K562 (cell line): Measurements from ENCODE around the gene RPL18A. TPM values are rescaled to one million over a fixed set of nuclear protein-coding genes. Genes with fewer than 3 reads are reported as not detected.

Experiments
- ATAC-seq: fragments of 200-7000 bp; cut with Tn5 transposase; 3 replicates; pipeline ENCODE4 v1.9.1; 2020; ENCODE audit warnings: moderate library complexity
- BruUV-seq: library from RNA; stranded (reverse); fragments of 400-500 nt; replicated peaks from 2 replicates; lab custom pipeline; 2021; lab: Mats Ljungman, UMichigan
- CTCF ChIA-PET: fragments of 300-600 bp; formaldehyde crosslinking; extraction: SDS; loops from one replicate; lab custom pipeline; 2021; ENCODE audit warnings: low intra/inter-chr PET ratio; lab: Yijun Ruan, JAX
- POLR2A ChIA-PET: fragments of 300-600, 350-650 bp; sonication (Branson Sonifier 250); formaldehyde crosslinking; extraction: SDS; loops from one replicate; lab custom pipeline; 2021; ENCODE audit warnings: antibody characterized with exemption, inconsistent platforms; lab: Yijun Ruan, JAX
- DNase-seq, 4 experiments: peaks; one replicate each; pipeline versions ENCODE4 v3.0.0 to v3.0.0-alpha.2; 2011 to 2018; ENCODE audit warnings: low spot score in 3 of 4, mixed read lengths in 3 of 4; ENCODE audit errors: extremely low read depth in 1 of 4
- FAIRE-seq: peaks from 2 replicates; lab custom pipeline; 2011; peaks lifted over from hg19 to GRCh38; lab: Jason Lieb, UNC
- H2AFZ ChIP-seq: 2 replicates; pipeline ENCODE4 v1.6.0; 2011; ENCODE audit warnings: low read depth, low read length, control low read depth, inconsistent platforms
- H3K27ac ChIP-seq: fragments of 200-600 bp; 3 replicates; pipeline ENCODE4 v1.8.0; 2011; ENCODE audit warnings: low read depth, mild to moderate bottlenecking, control low read depth, inconsistent platforms, low read length, moderate library complexity, mixed read lengths; ENCODE audit errors: extremely low read depth
- H3K27me3 ChIP-seq, 2 experiments: fragments of 300-600 bp in 1 of 2; 2 replicates in 1 of 2; 3 replicates in 1 of 2; pipeline versions ENCODE4 v1.6.0 to v1.8.0; 2011; ENCODE audit warnings: inconsistent platforms in 2 of 2, low read length in 2 of 2, mild to moderate bottlenecking in 1 of 2, mixed read lengths in 1 of 2, moderate library complexity in 1 of 2; ENCODE audit not compliant: control insufficient read depth in 2 of 2, insufficient read depth in 2 of 2
- H3K36me3 ChIP-seq: fragments of 300-600 bp; 3 replicates; pipeline ENCODE4 v1.8.0; 2011; ENCODE audit warnings: mild to moderate bottlenecking, low read length, inconsistent platforms; ENCODE audit not compliant: control insufficient read depth, insufficient read depth
- H3K4me1 ChIP-seq, 2 experiments: fragments of 200-600 bp in 1 of 2; replicated peaks in 1 of 2; 2 replicates in 1 of 2; 3 replicates in 1 of 2; pipeline versions ENCODE4 v1.5.1 to v1.8.0; 2011; ENCODE audit warnings: inconsistent platforms in 2 of 2, low read length in 2 of 2, mild to moderate bottlenecking in 1 of 2, mixed read lengths in 1 of 2, moderate library complexity in 1 of 2; ENCODE audit not compliant: control insufficient read depth in 2 of 2, insufficient read depth in 2 of 2
- H3K4me2 ChIP-seq: 2 replicates; pipeline ENCODE4 v1.6.1; 2011; ENCODE audit warnings: low read length, control low read depth, inconsistent platforms, mixed read lengths; ENCODE audit not compliant: insufficient read depth
- H3K4me3 ChIP-seq: fragments of 200-600 bp; sonication (generic), shearing (Covaris generic); 2 replicates; pipeline ENCODE4 v1.5.1; 2016; ENCODE audit warnings: control low read depth, inconsistent platforms
- H3K79me2 ChIP-seq: fragments of 200-600 bp; 3 replicates; pipeline ENCODE4 v1.8.0; 2011; ENCODE audit warnings: low read length, inconsistent platforms; ENCODE audit not compliant: control insufficient read depth, insufficient read depth
- H3K9ac ChIP-seq, 2 experiments: 2 replicates each; pipeline versions ENCODE4 v1.6.0 to v1.6.1; 2011; ENCODE audit warnings: low read depth in 2 of 2, low read length in 2 of 2, control low read depth in 1 of 2, inconsistent platforms in 1 of 2, mild to moderate bottlenecking in 1 of 2, mixed read lengths in 1 of 2; ENCODE audit not compliant: insufficient read depth in 1 of 2
- H3K9me1 ChIP-seq: one replicate; pipeline ENCODE4 v1.6.0; 2011; ENCODE audit warnings: inconsistent platforms, mild to moderate bottlenecking, low read length, moderate library complexity; ENCODE audit not compliant: control insufficient read depth, insufficient read depth
- H3K9me3 ChIP-seq: replicated peaks from 2 replicates; pipeline ENCODE4 v1.5.1; 2011; ENCODE audit warnings: low read depth, low read length, inconsistent platforms; ENCODE audit not compliant: control insufficient read depth, insufficient read depth
- H4K20me1 ChIP-seq: replicated peaks from 2 replicates; pipeline ENCODE4 v1.6.1; 2011; ENCODE audit warnings: low read length, inconsistent platforms, mixed read lengths; ENCODE audit not compliant: control insufficient read depth, insufficient read depth
- ATF1 ChIP-seq, 2 experiments: fragments of 450-650 bp in 1 of 2; IDR thresholded peaks; 2 replicates each; pipeline ENCODE4 v1.6.1; 2016; ENCODE audit warnings: missing compliant biosample characterization in 1 of 2, missing genetic modification characterization in 1 of 2
- CHD1 ChIP-seq: fragments of 200-600 bp; sonication (generic); IDR thresholded peaks from one replicate; pipeline ENCODE4 v1.6.1; 2012; ENCODE audit warnings: mild to moderate bottlenecking, moderate library complexity, low read length, inconsistent platforms
- ETV1 ChIP-seq: fragments of 450-650 bp; conservative IDR thresholded peaks from 2 replicates; pipeline ENCODE4 v1.6.1; 2016; ENCODE audit warnings: missing genetic modification characterization, control low read depth, low read depth, missing compliant biosample characterization
- GABPA ChIP-seq: fragments of 200-800 bp; sonication (Bioruptor generic); conservative IDR thresholded peaks from 2 replicates; pipeline ENCODE4 v1.6.1; 2016; ENCODE audit warnings: low read depth, missing genetic modification characterization, missing compliant biosample characterization
- L3MBTL2 ChIP-seq: fragments of 450-650 bp; IDR thresholded peaks from 2 replicates; pipeline ENCODE4 v1.6.1; 2016; ENCODE audit warnings: mild to moderate bottlenecking, moderate library complexity
- SAP30 ChIP-seq: fragments of 200-600 bp; sonication (generic); IDR thresholded peaks from 2 replicates; pipeline ENCODE4 v1.6.1; 2012; ENCODE audit warnings: borderline replicate concordance, low read depth, mild to moderate bottlenecking, moderate library complexity, low read length, control low read depth, inconsistent platforms; ENCODE audit not compliant: insufficient read depth, poor library complexity, severe bottlenecking
- SIN3A ChIP-seq, 2 experiments: fragments of 150-350 bp in 1 of 2; IDR thresholded peaks; 2 replicates each; pipeline ENCODE4 v1.6.1; 2011 to 2016; ENCODE audit warnings: borderline replicate concordance in 2 of 2, low read depth in 2 of 2, low read length in 2 of 2, mild to moderate bottlenecking in 2 of 2, moderate library complexity in 2 of 2; ENCODE audit not compliant: control insufficient read depth in 1 of 2
- SMAD1 ChIP-seq: fragments of 150-350 bp; IDR thresholded peaks from 2 replicates; pipeline ENCODE4 v1.6.1; 2014; ENCODE audit warnings: low read length, low read depth; ENCODE audit not compliant: partially characterized antibody
- TFAP4 ChIP-seq: sonication (generic); formaldehyde crosslinking; IDR thresholded peaks from 2 replicates; pipeline ENCODE4 v1.8.0; 2022; ENCODE audit warnings: missing genetic modification reagents, mild to moderate bottlenecking, moderate library complexity, borderline replicate concordance
- ZBTB11 ChIP-seq, 3 experiments: fragments of 200-800 bp in 1 of 3; fragments of 250-450 bp in 1 of 3; fragments of 450-650 bp in 1 of 3; sonication (Bioruptor Pico) in 1 of 3; sonication (Bioruptor generic) in 1 of 3; formaldehyde crosslinking in 1 of 3; IDR thresholded peaks; 2 replicates each; pipeline versions ENCODE4 v1.6.1 to v1.8.0; 2016 to 2022; ENCODE audit warnings: mild to moderate bottlenecking in 2 of 3, missing genetic modification characterization in 2 of 3, missing compliant biosample characterization in 1 of 3, moderate library complexity in 1 of 3
- WGBS: fragments of 100-300 bp; shearing (Covaris generic); methylation state at CpG from one replicate; pipeline ENCODE4 v1.1.6; 2016; ENCODE audit warnings: low coverage, mixed read lengths; ENCODE audit not compliant: insufficient coverage; ENCODE audit errors: missing lambda C conversion rate; 5-methylcytosine and 5-hydroxymethylcytosine counted together
- in situ Hi-C: fragments of 300-500 bp; cut with MboI; formaldehyde crosslinking; loops from 4 replicates; pipeline ENCODE4 v1.15.0; 2018; ENCODE audit warnings: inconsistent platforms, mixed read lengths
- intact Hi-C: fragments of 100-400 bp; cut with micrococcal nuclease; formaldehyde crosslinking; loops from 2 replicates; pipeline ENCODE4 v1.14.2; 2022
- polyA plus RNA-seq, 8 experiments: library from polyadenylated mRNA; depleted of rRNA in 4 of 8; stranded (reverse) in 5 of 8; unstranded in 3 of 8; fragments of >200 nt; fragmentation: Nextera tagmentation in 2 of 8; fragmentation: Illumina TruSeq in 1 of 8; extraction: Ambion mirVana in 2 of 8; extraction: Trizol in 1 of 8; gene quantifications; 2 replicates each; pipeline versions ENCODE4 v1.2.1 to v1.2.3, GENCODE V29; 2011 to 2014; ENCODE audit warnings: inconsistent platforms in 1 of 8, missing spikeins in 1 of 8
- total RNA-seq, 7 experiments: library from RNA; depleted of rRNA in 6 of 7; stranded (reverse); fragments of >200 nt in 6 of 7; fragmentation: Illumina TruSeq in 2 of 7; extraction: Trizol in 2 of 7; gene quantifications; 2 replicates each; pipeline versions ENCODE4 v1.2.1 to v1.2.3, GENCODE V29; 2011 to 2021; ENCODE audit warnings: low replicate concordance in 1 of 7
- TF ChIP-seq, protein P1 (sequence below): fragments of 450-650 bp; formaldehyde crosslinking; IDR thresholded peaks from 2 replicates; pipeline ENCODE4 v1.4.0; 2020; ENCODE audit warnings: mild to moderate bottlenecking, moderate library complexity

Gene RPL18A
- total and polyA plus RNA-seq, 9 of the 15 experiments (the other 6 are each of a cell fraction or from before 2014, with no cell fraction given), result 626 to 2,882 (median 1,895) TPM

- peak overlapping the region; percentile 96 for H2AFZ ChIP-seq
- no peaks in the 10 kb centered on the region for H3K9me3 ChIP-seq
- peaks cover 0 to 39% of the 10 kb centered on the region in 2 experiments; a peak in 3 of 5 replicates for H3K4me1 ChIP-seq
- peak; percentile 26 for ATAC-seq
- in situ Hi-C loops, result no loop called here
- FAIRE-seq, result peak; percentile 29
- H3K27ac ChIP-seq, result no peak overlapping the region
- peak overlapping the region; percentile 58 for H3K4me3 ChIP-seq
- intact Hi-C loops, result no loop called here
- H3K27me3 ChIP-seq, result peaks cover 7 to 19% of the 10 kb centered on the region in 2 experiments; a peak in 3 of 5 replicates
- no TSS peak for BruUV-seq
- H4K20me1 ChIP-seq, result no peaks in the 10 kb centered on the region
- POLR2A ChIA-PET, result interaction anchor here (0.6 kb wide), 1 partner anchor 228 kb away, joined by 3 read pairs; no protein-coding TSS in a partner anchor
- peaks cover 10% of the 10 kb centered on the region; the same call in 2 of the 3 replicates for H3K79me2 ChIP-seq
- DNase-seq, result no peak
- peaks cover 4% of the 10 kb centered on the region for H3K9me1 ChIP-seq
- H3K4me2 ChIP-seq, result peak overlapping the region; percentile 84
- WGBS, result 3% methylated on average over 29 of the region's 30 CpGs
- H3K36me3 ChIP-seq, result no peaks in the 10 kb centered on the region
- CTCF ChIA-PET, result no interaction called here
- H3K9ac ChIP-seq, result peak overlapping the region in 1 of 2 experiments; percentile 88; a peak in 3 of 4 replicates
- TF ChIP-seq ZBTB11 (CRISPR knock-in tag; IDR thresholded peaks at IDR 0.05) (0 out of 6 replicates have a peak, but pooled peaks of 1 of the 3 experiments have one; percentile 9), SMAD1 (no peak), SAP30 (peak; percentile 55), TFAP4 (CRISPR knock-in tag) (peak; percentile 61), ATF1 (CRISPR knock-in tag; IDR thresholded peaks at IDR 0.05) (no peak), ATF1 (tag; IDR thresholded peaks at IDR 0.05) (peak; percentile 49), L3MBTL2 (peak; percentile 65), ETV1 (tag) (peak; percentile 17; the same call in 1 of the 2 replicates), CHD1 (no peak), SIN3A (IDR thresholded peaks at IDR 0.05; ENCODE audit: borderline replicate concordance in 2 of 2, control insufficient read depth in 1 of 2, low read depth in 2 of 2, low read length in 2 of 2) (0 out of 4 replicates have a peak, but pooled peaks of 1 of the 2 experiments have one; percentile 22), GABPA (tag) (peak; percentile 62)
- TF ChIP-seq, protein P1, sequence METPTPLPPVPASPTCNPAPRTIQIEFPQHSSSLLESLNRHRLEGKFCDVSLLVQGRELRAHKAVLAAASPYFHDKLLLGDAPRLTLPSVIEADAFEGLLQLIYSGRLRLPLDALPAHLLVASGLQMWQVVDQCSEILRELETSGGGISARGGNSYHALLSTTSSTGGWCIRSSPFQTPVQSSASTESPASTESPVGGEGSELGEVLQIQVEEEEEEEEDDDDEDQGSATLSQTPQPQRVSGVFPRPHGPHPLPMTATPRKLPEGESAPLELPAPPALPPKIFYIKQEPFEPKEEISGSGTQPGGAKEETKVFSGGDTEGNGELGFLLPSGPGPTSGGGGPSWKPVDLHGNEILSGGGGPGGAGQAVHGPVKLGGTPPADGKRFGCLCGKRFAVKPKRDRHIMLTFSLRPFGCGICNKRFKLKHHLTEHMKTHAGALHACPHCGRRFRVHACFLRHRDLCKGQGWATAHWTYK (CRISPR knock-in tag), result peak; percentile 96
Measured at GRCh38 chr19:17841371-17841809, 18.3 kb upstream of the RPL18A start.
